OCI-LY1 (cell line): ENCODE results near the gene ALDOA.

ENCODE experiments used
- CTCF ChIP-seq: fragments of 200-600 bp; sonication (generic), shearing (Covaris generic); IDR thresholded peaks from 2 replicates; pipeline ENCODE4 v1.5.1; 2017; ENCODE audit warnings: mild to moderate bottlenecking, antibody characterized with exemption, low read length, moderate library complexity, mixed read lengths
- EZH2 ChIP-seq: fragments of 200-600 bp; sonication (generic), shearing (Covaris generic); IDR thresholded peaks from 2 replicates; pipeline ENCODE4 v1.8.0; 2017; ENCODE audit warnings: borderline replicate concordance, mixed run types, mild to moderate bottlenecking, antibody characterized with exemption, low read length, moderate library complexity, mixed read lengths

DNA sequence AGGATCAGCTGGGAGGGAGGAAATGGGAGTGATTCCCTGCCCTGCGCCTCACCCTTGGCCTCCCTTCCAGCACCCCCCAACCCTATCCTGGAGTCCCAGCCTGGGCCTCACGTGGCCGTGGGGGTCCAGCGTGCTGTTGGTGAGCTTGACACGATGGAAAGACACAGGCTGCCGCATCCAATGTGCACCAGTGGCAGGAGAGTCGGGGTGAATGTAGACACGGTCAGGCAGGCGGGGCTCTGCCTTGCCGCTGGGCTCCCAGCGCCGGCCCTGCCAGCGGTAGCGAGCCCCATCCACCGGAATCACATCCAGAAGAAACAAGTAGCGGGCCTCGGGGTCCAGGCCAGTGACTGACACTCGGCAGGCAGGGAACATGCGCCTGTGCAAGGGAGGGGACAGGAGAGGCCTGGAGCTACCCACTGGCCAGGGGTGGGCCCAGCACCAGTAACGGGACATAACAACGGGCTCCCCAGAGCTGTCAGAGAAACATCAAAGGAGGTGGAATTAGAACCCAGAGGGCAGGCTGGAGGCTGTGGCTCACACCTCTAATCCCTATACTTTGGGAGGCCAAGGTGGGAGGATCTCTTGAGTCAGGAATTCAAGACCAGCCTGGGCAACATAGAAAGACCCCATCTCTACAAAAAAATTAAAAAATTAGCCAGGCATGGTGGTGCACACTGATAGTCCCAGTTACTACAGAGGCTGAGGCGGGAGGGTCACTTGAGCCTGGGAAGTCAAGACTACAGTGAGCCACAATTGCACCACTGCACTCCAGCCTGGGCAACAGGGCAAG is 23.5 kb downstream of the ALDOA start:
- no peak for TF ChIP-seq EZH2
- TF ChIP-seq CTCF = no peak
